H9 (cell line): ENCODE data around the gene DDX21. TPM values are rescaled to one million over a fixed set of nuclear protein-coding genes. Genes with fewer than 3 reads are reported as not detected.

Experiments
- DNase-seq: peaks from one replicate; pipeline ENCODE4 v3.0.0-alpha.2; 2017
- H2AFZ ChIP-seq: one replicate; pipeline ENCODE4 v1.6.1; 2013; ENCODE audit warnings: mild to moderate bottlenecking, low read length, control low read depth, moderate library complexity
- H2AK5ac ChIP-seq: 2 replicates; pipeline ENCODE4 v1.6.1; 2013; ENCODE audit warnings: low read length, control low read depth, mixed read lengths; ENCODE audit not compliant: insufficient read length
- H2BK120ac ChIP-seq: one replicate; pipeline ENCODE4 v1.6.1; 2013; ENCODE audit warnings: low read depth, mild to moderate bottlenecking, low read length, control low read depth, inconsistent platforms; ENCODE audit not compliant: poor library complexity, severe bottlenecking
- H2BK12ac ChIP-seq: 2 replicates; pipeline ENCODE4 v1.6.1; 2013; ENCODE audit warnings: low read length, control low read depth, mixed read lengths, low read depth; ENCODE audit not compliant: insufficient read length
- H2BK15ac ChIP-seq: 2 replicates; pipeline ENCODE4 v1.6.1; 2013; ENCODE audit warnings: low read depth, low read length, control low read depth
- H2BK20ac ChIP-seq: one replicate; pipeline ENCODE4 v1.6.1; 2013; ENCODE audit warnings: low read depth, mild to moderate bottlenecking, low read length, control low read depth, inconsistent platforms; ENCODE audit not compliant: poor library complexity, severe bottlenecking
- H2BK5ac ChIP-seq: 2 replicates; pipeline ENCODE4 v1.6.1; 2013; ENCODE audit warnings: low read length, control low read depth, mixed read lengths; ENCODE audit not compliant: insufficient read length
- H3K14ac ChIP-seq: 2 replicates; pipeline ENCODE4 v1.6.1; 2013; ENCODE audit warnings: low read length, control low read depth; ENCODE audit not compliant: insufficient read depth
- H3K18ac ChIP-seq: 2 replicates; pipeline ENCODE4 v1.6.1; 2013; ENCODE audit warnings: low read depth, mild to moderate bottlenecking, mixed read lengths, low read length, control low read depth; ENCODE audit not compliant: insufficient read length
- H3K23ac ChIP-seq: 2 replicates; pipeline ENCODE4 v1.6.1; 2013; ENCODE audit warnings: low read length, control low read depth, mixed read lengths, low read depth; ENCODE audit not compliant: insufficient read length
- H3K23me2 ChIP-seq: 2 replicates; pipeline ENCODE4 v1.6.1; 2013; ENCODE audit warnings: low read depth, mild to moderate bottlenecking, mixed read lengths, low read length, control low read depth; ENCODE audit not compliant: insufficient read length, poor library complexity, severe bottlenecking
- H3K27ac ChIP-seq: 2 replicates; pipeline ENCODE4 v1.5.1; 2013; ENCODE audit warnings: low read length, control low read depth, mixed read lengths, low read depth; ENCODE audit not compliant: insufficient read length
- H3K27me3 ChIP-seq: 2 replicates; pipeline ENCODE4 v1.6.1; 2013; ENCODE audit warnings: low read length, control low read depth, inconsistent platforms; ENCODE audit not compliant: insufficient read depth
- H3K4ac ChIP-seq: 2 replicates; pipeline ENCODE4 v1.6.1; 2013; ENCODE audit warnings: low read depth, mild to moderate bottlenecking, control low read depth, inconsistent platforms, low read length, moderate library complexity
- H3K4me1 ChIP-seq: 2 replicates; pipeline ENCODE4 v1.6.1; 2013; ENCODE audit warnings: low read length, control low read depth, inconsistent platforms; ENCODE audit not compliant: insufficient read depth
- H3K4me2 ChIP-seq: 2 replicates; pipeline ENCODE4 v1.6.1; 2013; ENCODE audit warnings: low read length, control low read depth, mixed read lengths; ENCODE audit not compliant: insufficient read length, insufficient read depth
- H3K56ac ChIP-seq: 2 replicates; pipeline ENCODE4 v1.6.1; 2013; ENCODE audit warnings: low read depth, mild to moderate bottlenecking, mixed read lengths, low read length, control low read depth; ENCODE audit not compliant: insufficient read length
- H3K79me1 ChIP-seq: 2 replicates; pipeline ENCODE4 v1.6.1; 2013; ENCODE audit warnings: low read depth, mild to moderate bottlenecking, moderate library complexity, low read length, control low read depth, inconsistent platforms; ENCODE audit not compliant: insufficient read depth, poor library complexity, severe bottlenecking
- H3K79me2 ChIP-seq: 2 replicates; pipeline ENCODE4 v1.6.1; 2013; ENCODE audit warnings: low read length, control low read depth, inconsistent platforms; ENCODE audit not compliant: insufficient read depth
- H3K9ac ChIP-seq: 2 replicates; pipeline ENCODE4 v1.6.1; 2013; ENCODE audit warnings: low read length, control low read depth, mixed read lengths; ENCODE audit not compliant: insufficient read length; ENCODE audit errors: extremely low read depth
- H3K9me3 ChIP-seq: one replicate; pipeline ENCODE4 v1.6.1; 2013; ENCODE audit warnings: low read depth, low read length, inconsistent platforms; ENCODE audit not compliant: control insufficient read depth
- H3T11ph ChIP-seq: one replicate; pipeline ENCODE4 v1.6.1; 2013; ENCODE audit warnings: mild to moderate bottlenecking, low read length, control low read depth, inconsistent platforms
- H4K20me1 ChIP-seq: one replicate; pipeline ENCODE4 v1.6.1; 2013; ENCODE audit not compliant: control insufficient read depth, insufficient read length, insufficient read depth
- H4K5ac ChIP-seq: 2 replicates; pipeline ENCODE4 v1.6.1; 2013; ENCODE audit warnings: low read depth, mild to moderate bottlenecking, mixed read lengths, low read length, control low read depth; ENCODE audit not compliant: insufficient read length
- H4K8ac ChIP-seq: replicated peaks from 2 replicates; pipeline ENCODE4 v1.6.1; 2013; ENCODE audit warnings: low read length, control low read depth, mixed read lengths, low read depth; ENCODE audit not compliant: insufficient read length
- H4K91ac ChIP-seq: 2 replicates; pipeline ENCODE4 v1.6.1; 2013; ENCODE audit warnings: low read depth, mild to moderate bottlenecking, moderate library complexity, mixed read lengths, low read length, control low read depth; ENCODE audit not compliant: insufficient read length
- H3K27ac Mint-ChIP-seq, 3 experiments: 2 replicates in 2 of 3; 3 replicates in 1 of 3; pipeline ENCODE4 v1.8.0; 2020 to 2021; ENCODE audit warnings: mixed read lengths in 3 of 3, mild to moderate bottlenecking in 1 of 3, moderate library complexity in 1 of 3
- H3K27me3 Mint-ChIP-seq: 2 replicates; pipeline ENCODE4 v1.8.0; 2021; ENCODE audit warnings: low read depth, mild to moderate bottlenecking, moderate library complexity, mixed read lengths
- H3K36me3 Mint-ChIP-seq, 3 experiments: 2 replicates in 2 of 3; 3 replicates in 1 of 3; pipeline ENCODE4 v1.8.0; 2020 to 2021; ENCODE audit warnings: low read depth in 3 of 3, mixed read lengths in 3 of 3; ENCODE audit not compliant: insufficient read depth in 1 of 3
- H3K4me1 Mint-ChIP-seq, 2 experiments: 2 replicates each; pipeline ENCODE4 v1.8.0; 2020; ENCODE audit warnings: mixed read lengths in 2 of 2
- H3K4me3 Mint-ChIP-seq, 2 experiments: 2 replicates in 1 of 2; 3 replicates in 1 of 2; pipeline ENCODE4 v1.8.0; 2020 to 2021; ENCODE audit warnings: mild to moderate bottlenecking in 2 of 2, mixed read lengths in 2 of 2, moderate library complexity in 1 of 2
- H3K9me3 Mint-ChIP-seq, 2 experiments: 2 replicates in 1 of 2; 3 replicates in 1 of 2; pipeline ENCODE4 v1.8.0; 2020; ENCODE audit warnings: mild to moderate bottlenecking in 2 of 2, mixed read lengths in 2 of 2, moderate library complexity in 1 of 2
- CTCF ChIP-seq: fragments of 200-600 bp; sonication (generic); conservative IDR thresholded peaks from 3 replicates; pipeline ENCODE4 v1.8.0; 2021; ENCODE audit warnings: antibody characterized with exemption, mild to moderate bottlenecking
- WGBS: extraction: QIAGEN DNeasy Blood & Tissue Kit; methylation state at CpG from one replicate; pipeline ENCODE4 v1.1.7; 2013; ENCODE audit warnings: missing lambda C conversion rate, low lambda C conversion rate, mixed read lengths; ENCODE audit not compliant: insufficient read length; ENCODE audit errors: extremely low coverage; 5-methylcytosine and 5-hydroxymethylcytosine counted together
- total RNA-seq: library from RNA; stranded (reverse); gene quantifications from 2 replicates; pipeline ENCODE4 v1.2.1, GENCODE V29; 2021

Gene DDX21
- total RNA-seq, 1 experiment from 2014 or later: 180 TPM

DNA sequence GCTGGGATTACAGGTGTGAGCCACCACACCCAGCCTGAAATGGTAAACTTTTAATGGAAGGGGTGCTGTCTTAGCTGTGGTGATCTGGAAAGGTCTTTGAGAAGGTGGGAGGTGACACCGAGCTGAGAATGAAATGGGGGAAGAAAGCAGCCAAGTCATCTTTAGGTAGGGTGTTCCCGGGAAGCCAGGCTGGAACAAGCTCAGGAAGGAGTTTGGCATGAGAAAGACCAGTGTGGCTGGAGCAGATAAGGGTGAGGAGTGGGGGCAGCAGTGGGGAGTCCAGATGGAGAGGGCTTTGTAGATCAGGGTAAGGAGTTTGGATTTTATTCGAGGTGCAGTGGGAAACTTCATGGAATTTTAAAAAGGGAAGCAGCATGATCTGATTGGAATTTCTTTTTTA is 62.6 kb downstream of the DDX21 start:
- H3K4me1 Mint-ChIP-seq: no peaks in the 10 kb centered on the region
- Histone ChIP-seq H3K56ac (no peak overlapping the region), H3K4me2 (no peak overlapping the region), H3K79me2 (no peaks in the 10 kb centered on the region), H3K27me3 (no peaks in the 10 kb centered on the region), H3K79me1 (no peaks in the 10 kb centered on the region), H3K9me3 (no peaks in the 10 kb centered on the region), H3K9ac (no peak overlapping the region), H2BK12ac (no peak overlapping the region), H3K27ac (no peak overlapping the region), H3K4ac (no peak overlapping the region), H2AFZ (no peak overlapping the region), H2AK5ac (no peak overlapping the region), H4K91ac (no peak overlapping the region), H3K23me2 (no peaks in the 10 kb centered on the region), H3K18ac (no peak overlapping the region), H4K8ac (no peak overlapping the region), H3K23ac (no peak overlapping the region), H4K5ac (no peak overlapping the region), H2BK20ac (no peak overlapping the region), H3K14ac (no peak overlapping the region), H3K4me1 (no peaks in the 10 kb centered on the region), H2BK5ac (no peak overlapping the region), H2BK120ac (no peak overlapping the region), H2BK15ac (no peak overlapping the region), H4K20me1 (no peaks in the 10 kb centered on the region), H3T11ph (no peak overlapping the region)
- H3K27ac Mint-ChIP-seq: peak overlapping the region in 2 of 3 experiments; percentile 12 to 24; a peak in 1 of 7 replicates
- no peak overlapping the region for H3K4me3 Mint-ChIP-seq
- no CpG with 5 or more reads among the region's 3 CpGs for WGBS
- peaks cover 3 to 26% (median 23%) of the 10 kb centered on the region in 3 experiments; a peak in 6 of 7 replicates for H3K36me3 Mint-ChIP-seq
- no peaks in the 10 kb centered on the region; the same call in 1 of the 2 replicates for H3K27me3 Mint-ChIP-seq
- H3K9me3 Mint-ChIP-seq: no peaks in the 10 kb centered on the region
- TF ChIP-seq CTCF: no peak
- DNase-seq: no peak
